ENCODE measurements around the gene FAM241B. TPM values are rescaled to one million over a fixed set of nuclear protein-coding genes. Genes with fewer than 3 reads are reported as not detected.

The FAM241B gene
- total RNA-seq, 1 experiment from 2014 or later, result 4.9 TPM

GRCh38 chr10:69662901-69663300, 32.9 kb downstream of the FAM241B start:
- no peak for DNase-seq (ENCODE audit: extremely low read depth, low read depth)

GRCh38 chr10:69663369-69663947, 33.4 kb downstream of the FAM241B start:
- DNase-seq (ENCODE audit: extremely low read depth, low read depth), result no peak

GRCh38 chr10:69665474-69666320, 35.6 kb downstream of the FAM241B start:
- no peak for DNase-seq (ENCODE audit: extremely low read depth, low read depth)

- DNase-seq (ENCODE audit: extremely low read depth, low read depth), result no peak
These were observed 36.7 kb downstream of the FAM241B start for GRCh38 chr10:69666756-69667155.

DNA sequence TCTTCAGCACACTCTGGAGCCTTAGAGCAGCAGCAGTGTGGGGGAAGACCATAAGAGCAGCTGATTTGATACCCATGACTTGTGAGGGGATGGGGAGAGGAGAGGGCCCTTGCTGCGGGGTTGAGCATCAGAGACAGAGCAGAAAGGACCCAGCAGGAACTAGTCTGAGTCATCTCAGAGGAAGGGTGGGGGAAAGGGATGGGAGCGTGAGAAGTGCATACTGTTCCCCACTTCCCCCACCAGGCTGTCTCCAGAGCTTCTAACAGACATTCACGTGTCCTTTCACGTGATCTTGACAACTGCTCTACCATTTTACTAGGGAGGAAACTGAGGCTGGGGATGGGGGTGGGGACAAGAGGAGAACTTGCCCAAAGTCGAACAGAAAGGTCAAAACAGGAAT, 38.7 kb downstream of the FAM241B start:
- DNase-seq (ENCODE audit: extremely low read depth, low read depth), result no peak

- no peak for DNase-seq (ENCODE audit: extremely low read depth, low read depth)
These were observed 39.4 kb downstream of the FAM241B start for GRCh38 chr10:69669409-69669808.

DNA sequence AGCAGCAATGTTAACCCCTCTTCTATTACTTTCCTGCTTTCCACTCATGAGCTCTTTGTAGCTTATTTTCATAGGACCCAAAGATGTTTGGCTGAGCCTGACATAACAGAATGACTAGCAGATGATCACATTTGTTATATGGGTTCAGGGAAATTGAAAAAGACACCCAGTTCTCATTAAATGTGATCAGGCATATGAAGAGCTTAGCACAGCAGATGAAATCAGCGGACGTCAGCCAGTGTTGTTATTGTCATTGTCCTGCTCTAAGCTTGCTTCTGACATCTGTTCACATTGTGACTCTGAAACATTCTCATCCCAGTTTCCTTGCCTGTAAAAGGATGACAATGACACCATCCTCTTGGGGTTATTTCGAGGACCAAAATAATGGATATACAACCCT, 43.5 kb downstream of the FAM241B start:
- DNase-seq (ENCODE audit: extremely low read depth, low read depth), result no peak

- DNase-seq (ENCODE audit: extremely low read depth, low read depth), result no peak
These were observed 44.7 kb downstream of the FAM241B start for GRCh38 chr10:69674786-69675185.

DNA sequence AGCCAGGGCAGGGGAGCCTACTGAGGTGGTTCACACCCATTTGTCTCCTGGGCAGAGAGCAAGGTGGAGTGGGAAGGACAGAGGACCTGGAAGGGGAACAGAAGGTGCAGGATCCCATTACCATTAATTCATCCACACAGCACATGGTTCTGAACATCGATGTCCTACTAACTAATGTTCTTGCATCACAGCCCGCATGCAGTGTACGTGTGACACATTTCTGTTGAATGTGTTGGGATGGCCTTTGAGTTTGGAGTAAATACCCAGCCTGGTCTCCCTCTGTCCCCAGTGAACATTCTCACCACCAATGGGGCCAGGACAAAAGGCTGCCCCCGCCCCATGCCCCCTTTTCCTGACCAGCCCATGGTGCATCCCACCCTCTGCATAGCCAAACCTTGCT, 46.3 kb downstream of the FAM241B start:
- no peak for DNase-seq (ENCODE audit: extremely low read depth, low read depth)

GRCh38 chr10:69677985-69678654, 48.1 kb downstream of the FAM241B start:
- no peak for DNase-seq (ENCODE audit: extremely low read depth, low read depth)

DNA sequence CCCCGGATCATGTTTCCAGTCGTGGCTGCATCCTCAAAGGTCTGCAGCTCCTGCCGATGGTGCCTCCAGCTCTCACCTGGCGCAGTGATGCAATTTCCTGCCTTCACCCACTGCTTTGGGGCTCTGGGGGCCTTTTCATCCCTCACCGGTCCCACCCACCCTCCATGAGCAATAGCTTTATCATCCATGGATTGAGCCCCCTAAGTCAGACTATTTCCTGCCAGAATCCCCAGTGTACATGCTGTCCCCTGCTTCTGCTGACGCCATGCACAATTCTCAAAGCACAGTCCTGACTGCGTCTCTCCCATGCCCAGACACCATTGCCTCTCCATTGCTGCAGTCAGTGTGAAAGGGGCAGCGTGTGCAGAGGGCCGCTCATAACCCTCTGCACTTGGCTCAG, 49.7 kb downstream of the FAM241B start:
- no peak for DNase-seq (ENCODE audit: extremely low read depth, low read depth)

- DNase-seq (ENCODE audit: extremely low read depth, low read depth), result no peak
These were observed 50.6 kb downstream of the FAM241B start for GRCh38 chr10:69680610-69681009.

DNA sequence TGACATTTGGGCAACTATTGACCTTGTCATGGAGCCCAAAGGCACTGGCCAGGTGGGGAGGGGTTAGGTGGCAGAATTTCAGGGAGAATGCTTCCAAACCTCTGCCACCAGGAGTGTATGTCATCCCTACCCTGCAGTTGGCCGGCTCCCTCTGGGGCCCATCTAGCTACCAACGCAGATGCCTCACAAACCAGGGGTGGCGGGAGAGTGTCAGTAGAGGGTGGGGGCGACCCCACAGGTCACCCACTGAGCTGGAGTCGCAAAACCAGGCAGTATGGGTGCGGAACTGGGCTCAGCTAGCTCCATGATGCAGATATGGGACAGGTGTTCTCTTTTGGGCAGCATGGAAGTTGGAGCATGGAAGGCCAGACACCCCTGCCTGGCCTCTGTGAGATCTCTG, 51.4 kb downstream of the FAM241B start:
- no peak for DNase-seq (ENCODE audit: extremely low read depth, low read depth)

GRCh38 chr10:69682955-69683474, 53.0 kb downstream of the FAM241B start:
- DNase-seq (ENCODE audit: extremely low read depth, low read depth), result no peak

Other genes with a start within 250 kb of the FAM241B start
- not detected in 2 replicates for gene TACR2, start 213.3 kb upstream of the FAM241B start, total RNA-seq (2014; rRNA removed; shearing (Covaris generic))
- gene TSPAN15, start 178.8 kb upstream of the FAM241B start, total RNA-seq (2014; rRNA removed; shearing (Covaris generic)), result 10.9 and 11.5 TPM in 2 replicates
- gene NEUROG3, start 56.8 kb upstream of the FAM241B start, total RNA-seq (2014; rRNA removed; shearing (Covaris generic)), result not detected in 2 replicates
- 0.15 and 0.20 TPM in 2 replicates for gene COL13A1, start 171.7 kb downstream of the FAM241B start, total RNA-seq (2014; rRNA removed; shearing (Covaris generic))